ENCODE results near the gene RPS15.
"Not testable (repeated sequence)": the region's sequence is repeated elsewhere in the genome, so short reads cannot be mapped to it uniquely, and the experiment has no call there.

Gene RPS15

GRCh38 chr19:1435378-1435989 is 2.7 kb upstream of the RPS15 start:
- H3K36me3 ChIP-seq (ENCODE audit: control insufficient read depth, insufficient read depth, low read length) = peaks cover 19% of the 10 kb centered on the region
- H3K9ac ChIP-seq (ENCODE audit: low read length) = no peak overlapping the region
- no peak overlapping the region for H3K4me3 ChIP-seq (ENCODE audit: low read length)
- H3K27ac ChIP-seq (ENCODE audit: low read depth, low read length) = no peak overlapping the region
- H3K27me3 ChIP-seq (ENCODE audit: control insufficient read depth, insufficient read depth, low read length) = no peaks in the 10 kb centered on the region
- H3K4me1 ChIP-seq (ENCODE audit: control insufficient read depth, insufficient read depth, low read length) = peaks cover 5% of the 10 kb centered on the region

- peaks cover 5% of the 10 kb centered on the region for H3K4me1 ChIP-seq (ENCODE audit: control insufficient read depth, insufficient read depth, low read length)
- H3K27ac ChIP-seq (ENCODE audit: low read depth, low read length) = no peak overlapping the region
- peak overlapping the region; percentile 66 for H3K4me3 ChIP-seq (ENCODE audit: low read length)
- peaks cover 18% of the 10 kb centered on the region for H3K36me3 ChIP-seq (ENCODE audit: control insufficient read depth, insufficient read depth, low read length)
- no peak overlapping the region for H3K9ac ChIP-seq (ENCODE audit: low read length)
- H3K27me3 ChIP-seq (ENCODE audit: control insufficient read depth, insufficient read depth, low read length) = no peaks in the 10 kb centered on the region
Measured at GRCh38 chr19:1437609-1438008, 587 bp upstream of the RPS15 start.

- H3K4me1 ChIP-seq (ENCODE audit: control insufficient read depth, insufficient read depth, low read length) = peaks cover 5% of the 10 kb centered on the region
- peak overlapping the region; percentile 96 for H3K4me3 ChIP-seq (ENCODE audit: low read length)
- no peak overlapping the region for H3K27ac ChIP-seq (ENCODE audit: low read depth, low read length)
- peaks cover 18% of the 10 kb centered on the region for H3K36me3 ChIP-seq (ENCODE audit: control insufficient read depth, insufficient read depth, low read length)
- no peaks in the 10 kb centered on the region for H3K27me3 ChIP-seq (ENCODE audit: control insufficient read depth, insufficient read depth, low read length)
- H3K9ac ChIP-seq (ENCODE audit: low read length) = peak overlapping the region; percentile 74
Measured at GRCh38 chr19:1438933-1439354, 748 bp downstream of the RPS15 start.

GRCh38 chr19:1439525-1440417 is 1.6 kb downstream of the RPS15 start:
- H3K36me3 ChIP-seq (ENCODE audit: control insufficient read depth, insufficient read depth, low read length) = peaks cover 12% of the 10 kb centered on the region
- H3K4me1 ChIP-seq (ENCODE audit: control insufficient read depth, insufficient read depth, low read length); H3K27me3 ChIP-seq (ENCODE audit: control insufficient read depth, insufficient read depth, low read length); H3K9ac ChIP-seq (ENCODE audit: low read length); H3K27ac ChIP-seq (ENCODE audit: low read depth, low read length): not testable (repeated sequence)
- peak overlapping the region; percentile 96 for H3K4me3 ChIP-seq (ENCODE audit: low read length)

GRCh38 chr19:1440418-1440801 is 2.2 kb downstream of the RPS15 start:
- Histone ChIP-seq H3K27me3 (ENCODE audit: control insufficient read depth, insufficient read depth, low read length) (no peaks in the 10 kb centered on the region), H3K36me3 (ENCODE audit: control insufficient read depth, insufficient read depth, low read length) (peaks cover 12% of the 10 kb centered on the region), H3K4me3 (ENCODE audit: low read length) (no peak overlapping the region), H3K27ac (ENCODE audit: low read depth, low read length) (no peak overlapping the region), H3K4me1 (ENCODE audit: control insufficient read depth, insufficient read depth, low read length) (peaks cover 7% of the 10 kb centered on the region), H3K9ac (ENCODE audit: low read length) (no peak overlapping the region)

GRCh38 chr19:1441022-1441426 is 2.8 kb downstream of the RPS15 start:
- Histone ChIP-seq H3K4me1 (ENCODE audit: control insufficient read depth, insufficient read depth, low read length) (peaks cover 8% of the 10 kb centered on the region), H3K27me3 (ENCODE audit: control insufficient read depth, insufficient read depth, low read length) (no peaks in the 10 kb centered on the region), H3K36me3 (ENCODE audit: control insufficient read depth, insufficient read depth, low read length) (peaks cover 12% of the 10 kb centered on the region), H3K4me3 (ENCODE audit: low read length) (no peak overlapping the region), H3K9ac (ENCODE audit: low read length) (no peak overlapping the region), H3K27ac (ENCODE audit: low read depth, low read length) (no peak overlapping the region)

- Histone ChIP-seq H3K4me3 (ENCODE audit: low read length) (no peak overlapping the region), H3K27me3 (ENCODE audit: control insufficient read depth, insufficient read depth, low read length) (peaks cover 2% of the 10 kb centered on the region), H3K36me3 (ENCODE audit: control insufficient read depth, insufficient read depth, low read length) (peaks cover 12% of the 10 kb centered on the region), H3K4me1 (ENCODE audit: control insufficient read depth, insufficient read depth, low read length) (peaks cover 8% of the 10 kb centered on the region), H3K9ac (ENCODE audit: low read length) (no peak overlapping the region), H3K27ac (ENCODE audit: low read depth, low read length) (no peak overlapping the region)
Measured at GRCh38 chr19:1441677-1442438, 3.7 kb downstream of the RPS15 start.

GRCh38 chr19:1445185-1445931 is 7.2 kb downstream of the RPS15 start:
- peak overlapping the region; percentile 62 for H3K4me3 ChIP-seq (ENCODE audit: low read length)
- peaks cover 10% of the 10 kb centered on the region for H3K36me3 ChIP-seq (ENCODE audit: control insufficient read depth, insufficient read depth, low read length)
- peaks cover 3% of the 10 kb centered on the region for H3K4me1 ChIP-seq (ENCODE audit: control insufficient read depth, insufficient read depth, low read length)
- no peak overlapping the region for H3K27ac ChIP-seq (ENCODE audit: low read depth, low read length)
- H3K27me3 ChIP-seq (ENCODE audit: control insufficient read depth, insufficient read depth, low read length) = peaks cover 31% of the 10 kb centered on the region
- H3K9ac ChIP-seq (ENCODE audit: low read length) = no peak overlapping the region

GRCh38 chr19:1445932-1446712 is 7.9 kb downstream of the RPS15 start:
- Histone ChIP-seq H3K27ac (ENCODE audit: low read depth, low read length) (no peak overlapping the region), H3K4me3 (ENCODE audit: low read length) (no peak overlapping the region), H3K27me3 (ENCODE audit: control insufficient read depth, insufficient read depth, low read length) (peaks cover 39% of the 10 kb centered on the region), H3K36me3 (ENCODE audit: control insufficient read depth, insufficient read depth, low read length) (peaks cover 2% of the 10 kb centered on the region), H3K4me1 (ENCODE audit: control insufficient read depth, insufficient read depth, low read length) (peaks cover 3% of the 10 kb centered on the region), H3K9ac (ENCODE audit: low read length) (no peak overlapping the region)

- Histone ChIP-seq H3K4me1 (ENCODE audit: control insufficient read depth, insufficient read depth, low read length) (peaks cover 3% of the 10 kb centered on the region), H3K4me3 (ENCODE audit: low read length) (peak overlapping the region; percentile 21), H3K36me3 (ENCODE audit: control insufficient read depth, insufficient read depth, low read length) (peaks cover 2% of the 10 kb centered on the region), H3K9ac (ENCODE audit: low read length) (no peak overlapping the region), H3K27ac (ENCODE audit: low read depth, low read length) (no peak overlapping the region), H3K27me3 (ENCODE audit: control insufficient read depth, insufficient read depth, low read length) (peaks cover 40% of the 10 kb centered on the region)
Measured at GRCh38 chr19:1446713-1447481, 8.7 kb downstream of the RPS15 start.

GRCh38 chr19:1447504-1447903 is 9.3 kb downstream of the RPS15 start:
- no peak overlapping the region for H3K27ac ChIP-seq (ENCODE audit: low read depth, low read length)
- H3K27me3 ChIP-seq (ENCODE audit: control insufficient read depth, insufficient read depth, low read length) = peaks cover 45% of the 10 kb centered on the region
- H3K9ac ChIP-seq (ENCODE audit: low read length) = no peak overlapping the region
- H3K36me3 ChIP-seq (ENCODE audit: control insufficient read depth, insufficient read depth, low read length) = peaks cover 2% of the 10 kb centered on the region
- H3K4me3 ChIP-seq (ENCODE audit: low read length) = no peak overlapping the region
- peaks cover 3% of the 10 kb centered on the region for H3K4me1 ChIP-seq (ENCODE audit: control insufficient read depth, insufficient read depth, low read length)

Measured in rectal smooth muscle tissue (tissue), 1 donor.